ENCODE data around the gene REX1BD.
A peak's percentile ranks its signal among the peaks of the same experiment; 100 is the strongest.
"Not testable (repeated sequence)": the region's sequence is repeated elsewhere in the genome, so short reads cannot be mapped to it uniquely, and the experiment has no call there.

The REX1BD gene

DNA sequence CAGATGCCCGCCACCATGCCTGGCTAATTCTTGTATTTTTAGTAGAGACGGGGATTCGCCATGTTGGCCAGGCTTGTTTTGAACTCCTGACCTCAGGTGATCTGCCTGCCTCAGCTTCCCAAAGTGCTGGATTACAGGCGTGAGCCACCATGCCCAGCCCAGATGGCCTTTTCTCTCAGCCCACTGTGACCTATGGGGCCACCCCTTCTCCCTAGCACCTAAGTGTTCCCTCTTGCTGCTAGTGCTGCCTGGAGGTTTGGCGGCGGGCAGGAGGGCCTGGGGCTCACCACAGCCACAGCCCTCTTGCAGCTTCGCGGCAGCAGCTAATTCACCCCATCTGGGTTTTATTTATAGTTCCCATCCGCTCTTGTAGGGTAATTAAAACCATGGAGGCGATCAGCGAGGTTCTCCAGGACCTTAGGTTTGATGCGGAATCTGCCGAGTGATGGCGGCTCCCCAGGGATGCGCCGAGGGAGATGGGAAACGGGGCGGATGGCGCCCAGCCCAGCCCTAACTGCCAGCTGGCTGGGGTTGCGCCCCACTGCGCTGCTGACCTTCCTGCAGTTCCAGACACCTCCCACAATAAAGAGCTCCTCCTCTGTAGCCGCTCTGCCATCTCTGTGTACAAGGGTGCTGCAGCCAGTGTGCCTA is 3.3 kb downstream of the REX1BD start:
- Mint-ChIP-seq H3K36me3 (peaks cover 3% of the 10 kb centered on the region), H3K27me3 (no peaks in the 10 kb centered on the region), H3K4me3 (peak overlapping the region; percentile 40), H3K4me1 (ENCODE audit: low read depth) (peaks cover 27% of the 10 kb centered on the region), H3K9me3 (ENCODE audit: low read depth) (no peaks in the 10 kb centered on the region), H3K27ac (no peak overlapping the region)

GRCh38 chr19:18592732-18593131 is 4.1 kb downstream of the REX1BD start:
- not testable (repeated sequence) for H3K4me3 Mint-ChIP-seq, H3K36me3 Mint-ChIP-seq

GRCh38 chr19:18593367-18594095 is 4.9 kb downstream of the REX1BD start:
- Mint-ChIP-seq H3K9me3 (ENCODE audit: low read depth) (no peaks in the 10 kb centered on the region), H3K27ac (no peak overlapping the region), H3K4me3 (peak overlapping the region; percentile 75), H3K36me3 (peaks cover 3% of the 10 kb centered on the region), H3K4me1 (ENCODE audit: low read depth) (peaks cover 19% of the 10 kb centered on the region), H3K27me3 (no peaks in the 10 kb centered on the region)

More at GRCh38 chr19:18592732-18593131, 4.1 kb downstream of the REX1BD start:
- H3K27ac Mint-ChIP-seq; H3K27me3 Mint-ChIP-seq; H3K9me3 Mint-ChIP-seq (ENCODE audit: low read depth): not testable (repeated sequence)
- peaks cover 25% of the 10 kb centered on the region for H3K4me1 Mint-ChIP-seq (ENCODE audit: low read depth)

- peak overlapping the region; percentile 83 for H3K4me3 Mint-ChIP-seq
- H3K36me3 Mint-ChIP-seq: peaks cover 3% of the 10 kb centered on the region
- no peaks in the 10 kb centered on the region for H3K27me3 Mint-ChIP-seq
- no peaks in the 10 kb centered on the region for H3K9me3 Mint-ChIP-seq (ENCODE audit: low read depth)
- H3K4me1 Mint-ChIP-seq (ENCODE audit: low read depth): peaks cover 19% of the 10 kb centered on the region
- H3K27ac Mint-ChIP-seq: peak overlapping the region; percentile 68
Measured at GRCh38 chr19:18594096-18594823, 5.7 kb downstream of the REX1BD start.

- no peaks in the 10 kb centered on the region for H3K27me3 Mint-ChIP-seq
- no peaks in the 10 kb centered on the region for H3K9me3 Mint-ChIP-seq (ENCODE audit: low read depth)
- peak overlapping the region; percentile 83 for H3K4me3 Mint-ChIP-seq
- H3K4me1 Mint-ChIP-seq (ENCODE audit: low read depth): peaks cover 16% of the 10 kb centered on the region
- peaks cover under 1% of the 10 kb centered on the region for H3K36me3 Mint-ChIP-seq
- H3K27ac Mint-ChIP-seq: peak overlapping the region; percentile 68
Measured at GRCh38 chr19:18594824-18595373, 6.3 kb downstream of the REX1BD start.

DNA sequence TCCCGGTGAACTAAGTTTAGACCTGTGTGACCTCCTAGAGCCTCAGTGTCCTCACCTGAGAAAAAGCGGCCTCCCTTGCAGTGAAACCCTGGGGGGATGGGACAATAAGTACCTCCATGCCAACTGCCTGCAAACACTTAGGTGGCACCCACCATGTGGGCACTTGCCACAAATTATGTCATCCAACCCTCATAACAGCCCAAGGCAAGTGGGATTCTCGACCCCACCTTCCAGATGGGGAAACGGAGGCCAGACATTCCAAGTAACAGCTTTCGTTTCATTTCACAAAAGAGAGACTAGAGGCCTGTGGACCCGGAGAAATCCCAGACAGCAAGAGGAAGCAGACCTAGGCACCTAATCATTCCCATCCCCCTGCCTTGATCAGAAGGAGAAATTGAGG is 6.9 kb downstream of the REX1BD start:
- Mint-ChIP-seq H3K27ac (no peak overlapping the region), H3K9me3 (ENCODE audit: low read depth) (no peaks in the 10 kb centered on the region), H3K4me1 (ENCODE audit: low read depth) (peaks cover 13% of the 10 kb centered on the region), H3K27me3 (no peaks in the 10 kb centered on the region), H3K36me3 (no peaks in the 10 kb centered on the region), H3K4me3 (peak overlapping the region; percentile 38)

- Mint-ChIP-seq H3K27ac (no peak overlapping the region), H3K4me1 (ENCODE audit: low read depth) (peaks cover 10% of the 10 kb centered on the region), H3K9me3 (ENCODE audit: low read depth) (no peaks in the 10 kb centered on the region), H3K4me3 (no peak overlapping the region), H3K36me3 (no peaks in the 10 kb centered on the region), H3K27me3 (peaks cover 3% of the 10 kb centered on the region)
Measured at GRCh38 chr19:18596752-18597157, 8.2 kb downstream of the REX1BD start.

GRCh38 chr19:18597809-18598660 is 9.4 kb downstream of the REX1BD start:
- Mint-ChIP-seq H3K9me3 (ENCODE audit: low read depth) (no peaks in the 10 kb centered on the region), H3K4me3 (no peak overlapping the region), H3K36me3 (no peaks in the 10 kb centered on the region), H3K4me1 (ENCODE audit: low read depth) (peaks cover 11% of the 10 kb centered on the region), H3K27me3 (peaks cover 7% of the 10 kb centered on the region), H3K27ac (no peak overlapping the region)

GRCh38 chr19:18599485-18599884 is 10.9 kb downstream of the REX1BD start:
- Mint-ChIP-seq H3K27me3 (peaks cover 10% of the 10 kb centered on the region), H3K4me3 (no peak overlapping the region), H3K36me3 (no peaks in the 10 kb centered on the region), H3K4me1 (ENCODE audit: low read depth) (peaks cover 10% of the 10 kb centered on the region), H3K27ac (no peak overlapping the region), H3K9me3 (ENCODE audit: low read depth) (no peaks in the 10 kb centered on the region)

DNA sequence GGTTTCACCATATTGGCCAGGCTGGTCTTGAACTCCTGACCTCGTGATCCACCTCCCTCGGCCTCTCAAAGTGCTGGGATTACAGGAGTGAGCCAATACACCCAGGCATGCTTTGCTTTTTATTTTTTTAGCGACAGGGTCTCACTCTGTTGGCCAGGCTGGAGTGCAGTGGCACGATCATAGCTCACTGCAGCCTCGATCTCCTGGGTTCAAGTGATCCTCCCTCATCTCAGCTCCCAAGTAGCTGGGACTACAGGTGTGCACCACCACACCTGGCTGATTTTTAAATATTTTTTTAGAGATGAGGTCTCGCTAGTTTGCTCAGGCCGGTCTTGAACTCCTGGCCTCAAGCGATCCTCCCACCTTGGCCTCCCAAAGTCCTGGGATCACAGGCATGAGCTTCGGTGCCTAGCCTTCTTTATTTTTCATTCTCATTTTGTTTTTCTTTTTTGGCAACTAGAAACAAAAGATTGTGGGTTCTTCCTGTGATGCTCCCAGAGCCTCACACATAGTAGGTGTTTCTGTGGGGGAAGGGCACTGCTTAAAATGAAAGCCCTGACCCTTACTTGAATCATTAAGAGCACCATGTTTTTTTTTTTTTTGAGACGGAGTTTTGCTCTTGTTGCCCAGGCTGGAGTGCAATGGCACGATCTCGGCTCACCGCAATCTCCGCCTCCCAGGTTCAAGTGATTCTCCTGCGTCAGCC is 12.2 kb downstream of the REX1BD start:
- peaks cover 14% of the 10 kb centered on the region for H3K27me3 Mint-ChIP-seq
- H3K9me3 Mint-ChIP-seq (ENCODE audit: low read depth); H3K4me1 Mint-ChIP-seq (ENCODE audit: low read depth); H3K27ac Mint-ChIP-seq; H3K4me3 Mint-ChIP-seq; H3K36me3 Mint-ChIP-seq: not testable (repeated sequence)

DNA sequence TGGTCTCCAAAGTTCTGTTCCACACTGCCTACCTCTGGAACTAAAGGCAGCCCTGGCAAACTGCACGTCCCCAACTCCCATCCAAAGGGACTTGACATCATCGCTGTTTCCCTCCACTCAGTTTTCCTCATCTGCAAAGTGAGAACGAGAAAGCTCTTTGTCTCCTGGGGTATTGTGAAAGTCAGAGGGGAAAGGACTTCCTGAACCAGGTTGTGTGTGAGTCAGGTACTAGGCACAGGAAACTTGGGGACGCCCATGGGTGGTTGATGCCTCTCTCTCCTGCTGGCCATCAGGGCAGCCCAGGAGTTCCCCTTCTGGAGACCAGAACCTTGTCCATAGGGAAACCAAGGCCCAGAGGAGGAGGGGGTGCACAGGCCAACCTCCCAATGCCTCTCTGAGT is 13.3 kb downstream of the REX1BD start:
- H3K27me3 Mint-ChIP-seq: peaks cover 14% of the 10 kb centered on the region
- no peak overlapping the region for H3K27ac Mint-ChIP-seq
- no peaks in the 10 kb centered on the region for H3K36me3 Mint-ChIP-seq
- peaks cover 7% of the 10 kb centered on the region for H3K4me1 Mint-ChIP-seq (ENCODE audit: low read depth)
- no peak overlapping the region for H3K4me3 Mint-ChIP-seq
- no peaks in the 10 kb centered on the region for H3K9me3 Mint-ChIP-seq (ENCODE audit: low read depth)

DNA sequence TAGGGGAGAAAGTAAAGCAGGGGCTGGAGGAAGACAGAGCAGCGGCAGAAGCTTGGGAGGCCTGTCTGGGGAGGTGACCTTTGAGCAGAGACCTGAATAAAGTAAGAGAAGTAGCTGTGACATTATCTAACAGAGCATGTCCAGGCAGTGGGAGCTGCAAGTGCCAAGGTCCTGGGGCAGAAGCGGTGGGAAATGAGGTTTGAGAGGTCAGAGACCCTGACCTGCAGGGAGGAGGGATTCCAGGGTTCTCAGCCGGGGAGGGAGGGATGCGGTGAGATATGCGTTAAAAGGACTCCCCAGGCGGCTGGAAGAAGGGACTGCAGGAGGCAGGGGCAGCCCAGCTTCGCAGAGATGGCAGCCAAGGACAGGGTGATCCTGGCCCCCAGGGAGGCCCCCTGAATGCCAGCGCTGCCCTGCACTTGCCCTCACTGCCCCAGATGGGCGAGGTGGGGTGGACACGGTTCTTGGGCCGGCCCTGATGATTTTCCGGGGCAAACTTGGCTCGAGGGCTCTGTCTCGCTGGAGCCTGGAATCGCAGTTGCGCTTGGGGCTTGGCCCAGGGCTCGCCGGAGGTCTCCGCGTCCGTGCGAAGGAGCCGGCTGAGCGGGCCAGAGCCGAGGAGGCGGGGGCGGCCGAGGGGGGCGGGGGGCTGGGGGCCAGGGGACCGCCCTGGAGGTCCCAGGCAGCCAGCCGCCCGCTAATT is 14.8 kb downstream of the REX1BD start:
- H3K27ac Mint-ChIP-seq: no peak overlapping the region
- H3K36me3 Mint-ChIP-seq: no peaks in the 10 kb centered on the region
- peaks cover 14% of the 10 kb centered on the region for H3K27me3 Mint-ChIP-seq
- H3K4me1 Mint-ChIP-seq (ENCODE audit: low read depth): peaks cover 9% of the 10 kb centered on the region
- H3K4me3 Mint-ChIP-seq: no peak overlapping the region
- no peaks in the 10 kb centered on the region for H3K9me3 Mint-ChIP-seq (ENCODE audit: low read depth)

DNA sequence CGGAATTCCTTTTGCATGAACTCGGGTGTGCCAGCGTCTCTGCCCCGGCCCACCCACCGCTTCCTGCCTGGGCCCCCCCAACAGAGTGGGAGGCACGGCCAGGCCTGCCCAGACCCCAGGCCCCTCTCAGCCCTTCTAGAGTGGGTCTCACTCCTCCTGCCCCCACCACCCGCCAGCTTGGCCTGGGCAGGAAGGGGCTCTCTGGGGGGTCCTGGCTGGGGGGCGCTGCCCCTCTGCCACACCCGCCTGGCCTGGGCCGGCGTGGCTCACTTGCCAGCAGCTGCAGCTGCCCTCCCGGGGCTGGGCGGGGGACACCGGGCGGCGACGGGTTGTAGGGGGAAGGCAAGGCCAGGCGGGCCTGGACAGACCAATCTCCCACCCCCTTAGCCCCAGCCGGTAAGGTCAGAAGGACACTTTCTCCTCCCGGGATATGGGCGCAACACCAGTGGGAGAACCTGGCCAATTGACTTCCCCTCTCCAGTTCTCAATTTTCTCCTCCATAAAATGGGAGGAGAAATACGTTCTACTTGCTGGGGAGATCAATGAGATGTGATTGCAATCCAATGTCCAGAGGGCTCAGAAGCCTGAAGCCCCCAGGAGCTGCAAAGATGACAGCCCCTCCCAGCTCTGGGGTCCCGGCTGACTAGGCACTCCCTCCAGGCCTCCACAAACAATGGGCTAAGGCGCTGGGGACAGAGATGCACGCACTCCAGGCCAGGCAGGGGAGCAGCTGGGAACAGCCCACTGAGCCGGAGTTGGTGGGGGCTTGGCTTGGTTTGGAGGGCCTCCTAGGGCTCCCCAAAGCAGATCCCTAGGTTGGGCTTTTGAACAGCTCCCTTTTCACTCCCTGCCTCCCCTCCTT is 15.6 kb downstream of the REX1BD start:
- Mint-ChIP-seq H3K9me3 (ENCODE audit: low read depth) (no peaks in the 10 kb centered on the region), H3K4me1 (ENCODE audit: low read depth) (peaks cover 15% of the 10 kb centered on the region), H3K27ac (no peak overlapping the region), H3K36me3 (no peaks in the 10 kb centered on the region), H3K27me3 (peaks cover 21% of the 10 kb centered on the region), H3K4me3 (no peak overlapping the region)

Measured in activated naive CD8-positive, alpha-beta T cell (primary cell).